GM23248 (cell line): ENCODE measurements around the gene DLGAP3.

Experiments used
- EZH2 ChIP-seq: fragments of 200-600 bp; sonication (generic); IDR thresholded peaks from 2 replicates; pipeline ENCODE4 v1.6.1; 2018; ENCODE audit warnings: antibody characterized with exemption, mild to moderate bottlenecking; ENCODE audit not compliant: insufficient read depth, poor library complexity, severe bottlenecking
- EZH2phosphoT487 ChIP-seq: fragments of 200-600 bp; sonication (generic); IDR thresholded peaks from 2 replicates; pipeline ENCODE4 v1.6.1; 2018; ENCODE audit warnings: antibody characterized with exemption, moderate library complexity, mild to moderate bottlenecking, low read depth; ENCODE audit not compliant: insufficient read depth

DNA sequence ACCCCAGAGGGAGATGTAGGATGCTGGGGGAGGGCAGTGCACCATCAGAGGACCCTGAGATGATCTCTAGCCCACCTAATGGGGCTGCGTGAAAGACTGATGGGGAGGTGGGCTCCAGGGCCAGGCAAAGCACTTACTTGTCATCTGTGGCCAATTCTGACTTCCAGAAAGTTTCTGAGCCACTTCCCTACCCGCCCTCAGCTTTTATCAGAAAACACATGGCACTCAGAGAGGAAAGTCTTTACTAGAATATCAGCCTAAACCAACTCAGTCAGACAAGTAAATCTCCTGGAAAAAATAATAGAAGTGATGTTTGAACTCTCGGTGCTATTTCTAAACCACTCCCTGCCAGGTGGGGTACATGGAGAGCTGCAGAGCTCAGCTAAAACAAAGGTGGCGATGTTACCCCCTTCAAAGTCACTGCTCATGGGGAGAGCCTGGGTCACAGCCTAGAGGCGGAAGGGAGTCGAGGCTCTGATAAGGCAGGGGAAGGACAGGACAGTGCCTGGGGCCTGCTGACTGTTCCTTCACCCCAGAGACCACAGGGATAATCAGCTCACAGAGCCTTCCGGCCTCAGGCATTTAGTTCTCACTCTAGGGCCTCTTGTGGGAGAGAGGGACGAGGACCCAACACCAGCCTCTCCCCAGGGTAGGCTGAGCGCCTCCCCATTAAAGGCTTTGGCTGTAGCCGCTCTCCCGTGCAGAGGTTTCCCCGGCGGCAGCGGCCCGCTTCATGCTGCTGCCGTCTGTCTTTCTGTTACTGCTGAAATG is 84.1 kb downstream of the DLGAP3 start:
- TF ChIP-seq EZH2phosphoT487 (no peak), EZH2 (no peak)
